ENCODE results near the gene KIF5A.
"Not testable (repeated sequence)": the region's sequence is repeated elsewhere in the genome, so short reads cannot be mapped to it uniquely, and the experiment has no call there.

KIF5A gene

DNA sequence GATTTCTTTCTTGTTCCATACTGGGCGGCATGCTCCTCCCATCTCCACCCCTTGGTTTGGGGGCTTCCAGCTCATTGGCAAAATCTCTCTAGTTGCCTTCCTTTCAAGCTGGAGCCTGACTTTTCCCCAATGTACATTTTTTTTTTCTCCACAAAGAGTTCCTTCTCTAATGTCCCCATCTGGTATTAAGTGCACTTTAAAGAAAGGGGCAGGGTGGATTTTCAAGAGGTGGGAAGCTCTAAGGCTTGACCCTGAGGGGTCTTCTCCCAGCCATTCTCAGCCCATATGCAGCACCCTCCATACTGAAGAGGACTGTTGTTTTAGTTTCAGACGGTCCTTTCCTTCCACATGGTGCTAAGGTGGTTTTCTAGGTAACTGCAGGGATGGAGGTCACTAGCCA, 35.3 kb downstream of the KIF5A start:
- DNase-seq, result no peak

DNA sequence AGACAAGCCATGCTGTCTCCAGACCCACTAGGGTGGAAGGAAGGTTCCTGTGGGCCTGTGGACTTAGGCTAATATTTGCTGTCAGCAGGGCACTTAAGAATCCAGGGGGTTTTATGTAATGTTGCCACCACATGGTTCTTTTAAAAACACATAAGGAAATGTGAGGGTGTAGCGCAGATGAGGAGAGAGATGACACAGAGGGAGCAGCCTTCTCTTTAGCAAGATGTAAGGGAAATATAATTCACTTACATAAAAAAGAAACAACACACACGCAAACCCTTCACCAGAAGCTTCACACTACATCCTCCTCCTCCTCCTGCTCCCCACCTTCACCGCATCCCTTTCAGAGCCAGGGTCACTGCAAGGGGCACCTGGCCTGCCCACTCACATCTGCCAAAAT, 36.3 kb downstream of the KIF5A start:
- no peak for DNase-seq

DNA sequence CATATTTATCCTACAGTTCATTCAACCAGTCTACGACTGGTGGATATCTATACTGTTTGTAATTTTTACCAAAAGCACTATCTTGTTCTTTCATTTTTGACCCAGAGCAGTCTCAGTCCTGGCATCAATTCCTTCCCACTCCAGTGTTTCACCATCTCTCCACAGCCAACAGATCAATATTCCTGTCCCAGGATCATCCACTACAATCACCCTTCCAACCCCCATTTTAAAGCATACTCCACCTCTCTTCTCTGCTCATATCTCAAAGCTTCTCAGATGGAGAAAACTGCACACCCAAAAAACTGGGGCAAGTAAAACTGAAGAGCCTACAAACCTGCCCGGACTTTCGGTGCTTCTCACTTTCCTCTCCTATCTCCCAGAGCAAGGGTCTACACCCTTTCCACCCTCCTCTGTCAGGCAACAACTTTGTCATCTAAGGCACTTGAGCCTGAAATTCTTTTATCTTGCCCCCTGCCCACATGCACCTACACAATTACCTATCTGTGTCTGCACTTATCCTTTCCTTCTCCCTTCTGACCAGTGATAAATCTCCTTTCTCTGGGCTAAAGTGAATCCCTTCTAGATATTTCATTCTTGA, 37.1 kb downstream of the KIF5A start:
- no peak for DNase-seq

DNA sequence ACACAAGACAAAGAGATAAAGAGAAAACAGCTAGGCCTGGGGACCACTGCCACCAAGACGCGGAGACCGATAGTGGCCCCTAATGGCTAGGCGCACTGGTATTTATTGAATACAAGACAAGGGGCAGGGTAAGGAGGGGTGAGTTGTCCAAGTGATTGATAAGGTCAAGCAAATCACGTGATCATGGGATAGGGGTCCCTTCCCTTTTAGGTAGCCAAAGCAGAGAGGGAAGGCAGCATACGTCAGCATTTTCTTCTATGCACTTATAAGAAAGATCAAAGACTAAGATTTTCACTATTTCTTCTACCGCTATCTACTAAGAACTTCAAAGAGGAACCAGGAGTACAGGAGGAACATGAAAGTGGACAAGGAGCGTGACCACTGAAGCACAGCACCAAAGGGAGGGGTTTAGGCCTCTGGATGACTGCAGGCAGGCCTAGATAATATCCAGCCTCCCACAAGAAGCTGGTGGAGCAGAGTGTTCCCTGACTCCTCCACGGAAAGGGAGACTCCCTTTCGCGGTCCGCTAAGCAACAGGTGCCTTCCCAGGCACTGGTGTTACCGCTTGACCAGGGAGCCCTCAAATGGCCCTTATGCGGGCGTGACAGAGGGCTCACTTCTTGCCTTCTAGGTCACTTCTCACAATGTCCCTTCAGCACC, 39.2 kb downstream of the KIF5A start:
- not testable (repeated sequence) for DNase-seq

DNA sequence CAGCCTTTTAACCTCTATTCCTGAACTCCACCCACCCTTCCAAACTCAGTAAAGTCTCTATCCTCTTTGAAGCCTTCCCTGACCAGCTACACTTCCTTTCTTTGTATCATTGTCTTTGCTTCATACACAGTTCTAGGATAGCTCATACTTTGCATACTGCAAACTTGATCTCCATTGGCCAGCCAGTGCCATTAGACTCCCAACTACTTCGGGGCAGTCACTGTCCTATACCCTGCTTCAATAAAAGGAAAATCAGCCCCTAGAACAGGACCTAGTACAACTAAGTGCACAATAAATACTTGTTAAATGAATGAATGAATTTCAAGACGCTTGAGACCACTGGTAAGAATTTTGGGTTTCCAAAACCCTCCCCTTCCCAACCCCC, 40.6 kb downstream of the KIF5A start:
- no peak for DNase-seq

DNA sequence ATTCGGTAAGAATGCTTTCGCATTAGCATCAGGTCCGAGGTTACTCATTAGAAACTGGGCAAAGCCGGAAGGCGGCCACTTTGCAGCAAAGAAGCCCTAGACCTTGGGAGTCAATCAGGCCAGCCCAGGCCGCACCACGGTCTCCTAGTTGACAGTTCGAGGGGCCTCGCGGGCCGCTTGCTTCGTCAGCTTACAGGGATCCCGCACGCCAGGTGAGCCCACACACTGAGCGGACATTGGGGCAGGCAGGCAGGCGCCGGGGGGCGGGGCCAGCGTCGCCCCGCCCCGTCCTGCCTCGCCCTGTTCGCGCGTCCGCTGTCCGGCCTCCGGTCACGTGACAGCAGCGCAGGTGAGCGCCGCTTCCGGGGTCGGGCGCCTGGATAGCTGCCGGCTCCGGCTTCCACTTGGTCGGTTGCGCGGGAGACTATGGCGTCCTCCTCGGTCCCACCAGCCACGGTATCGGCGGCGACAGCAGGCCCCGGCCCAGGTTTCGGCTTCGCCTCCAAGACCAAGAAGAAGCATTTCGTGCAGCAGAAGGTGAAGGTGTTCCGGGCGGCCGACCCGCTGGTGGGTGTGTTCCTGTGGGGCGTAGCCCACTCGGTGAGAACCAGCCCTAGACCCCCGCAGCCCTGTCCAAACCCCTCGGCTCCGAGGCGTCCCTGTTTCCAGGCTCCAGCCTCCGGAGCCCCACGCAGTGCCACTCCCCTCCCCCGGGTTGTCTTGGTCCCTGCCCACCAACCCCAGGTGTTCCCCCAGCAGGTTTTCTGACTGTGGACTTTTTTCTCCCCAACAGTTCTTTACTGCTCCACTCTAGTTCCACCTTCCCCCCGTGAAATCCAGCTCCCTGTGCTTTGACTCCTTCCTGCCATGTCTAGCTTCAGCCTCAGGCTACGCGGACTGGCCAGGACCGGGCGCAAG, 41.3 kb downstream of the KIF5A start, which contains the start of gene PIP4K2C:
TSS of gene PIP4K2C (plus strand) at position 329 of the 918 bp plus-strand sequence. CDS start at position 427, 98 bp downstream.
- peak; percentile 59 to 60 for DNase-seq

DNA sequence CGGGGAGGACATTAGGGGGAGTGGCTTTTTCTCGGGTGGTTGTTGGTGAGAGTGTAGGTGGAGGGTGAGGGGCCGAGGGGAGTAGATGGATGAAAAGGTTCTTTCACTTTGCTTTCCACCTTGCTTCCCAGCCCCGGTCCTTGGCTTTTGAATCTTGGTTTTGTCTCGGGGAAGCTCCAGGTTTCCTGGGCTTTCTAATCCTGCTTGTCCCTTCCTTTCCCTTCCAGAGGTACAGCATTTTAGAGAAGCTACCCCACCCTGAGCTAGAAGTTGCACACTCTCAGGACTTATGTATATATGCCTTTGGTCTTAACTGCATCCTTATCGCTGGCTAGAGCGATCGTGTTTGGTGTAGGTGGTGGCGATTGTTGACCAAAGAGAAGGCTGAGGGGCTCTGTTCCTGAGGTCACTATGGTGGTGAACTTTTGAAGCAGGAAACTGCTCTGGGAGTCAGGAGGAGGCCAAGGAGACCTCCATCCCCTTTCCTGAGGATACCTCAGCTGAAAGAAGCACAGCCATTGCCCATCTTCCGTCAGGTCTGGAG, 42.0 kb downstream of the KIF5A start:
- DNase-seq, result no peak

DNA sequence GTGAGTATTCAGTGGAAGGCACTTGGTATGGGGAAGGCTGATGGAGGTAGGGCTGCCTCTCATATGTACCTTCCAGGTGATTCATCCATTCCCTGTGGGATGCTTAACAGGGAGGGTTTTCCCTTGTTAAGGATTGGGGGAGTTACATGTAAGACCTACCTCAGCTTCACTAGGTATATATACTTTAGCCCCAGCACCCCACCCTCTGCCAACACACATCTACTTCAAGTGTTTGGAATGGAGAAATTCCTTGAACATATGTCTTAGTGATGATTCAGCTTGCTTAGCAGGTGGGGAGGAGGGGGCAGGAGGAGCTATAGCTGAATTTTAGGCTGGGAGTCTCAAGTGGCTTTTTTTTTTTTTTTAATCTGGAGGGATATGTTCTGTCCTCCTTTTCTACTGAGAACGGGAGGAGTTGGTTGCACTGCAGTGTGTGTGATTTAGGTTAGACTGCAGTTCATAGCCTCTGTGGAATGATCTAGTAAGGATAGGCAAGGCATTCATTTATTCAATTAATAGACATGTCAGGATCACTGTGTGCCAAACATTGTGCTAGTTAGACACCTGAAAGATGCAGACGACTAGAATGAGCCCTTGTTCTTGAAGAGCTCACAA, 42.8 kb downstream of the KIF5A start:
- no peak for DNase-seq

DNA sequence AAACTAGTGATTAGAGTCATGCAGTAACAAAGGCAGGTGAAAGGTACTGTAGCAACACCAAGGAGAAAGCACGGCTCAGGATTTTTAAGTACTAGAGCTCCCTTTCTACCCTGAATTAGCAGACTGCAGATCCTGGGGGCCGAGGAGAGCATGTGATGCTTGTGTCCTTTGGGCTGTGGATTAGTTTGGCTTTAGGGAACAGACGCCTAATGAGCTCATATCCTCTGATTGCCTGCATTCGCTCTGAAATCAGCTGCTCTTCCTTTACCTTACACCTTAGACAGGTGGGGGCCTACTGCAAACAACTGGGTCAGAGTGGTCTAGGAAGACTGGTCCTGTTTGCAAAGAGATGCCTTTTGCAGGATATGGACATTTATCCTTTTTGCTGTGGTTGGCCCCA, 43.3 kb downstream of the KIF5A start:
- DNase-seq, result no peak

DNA sequence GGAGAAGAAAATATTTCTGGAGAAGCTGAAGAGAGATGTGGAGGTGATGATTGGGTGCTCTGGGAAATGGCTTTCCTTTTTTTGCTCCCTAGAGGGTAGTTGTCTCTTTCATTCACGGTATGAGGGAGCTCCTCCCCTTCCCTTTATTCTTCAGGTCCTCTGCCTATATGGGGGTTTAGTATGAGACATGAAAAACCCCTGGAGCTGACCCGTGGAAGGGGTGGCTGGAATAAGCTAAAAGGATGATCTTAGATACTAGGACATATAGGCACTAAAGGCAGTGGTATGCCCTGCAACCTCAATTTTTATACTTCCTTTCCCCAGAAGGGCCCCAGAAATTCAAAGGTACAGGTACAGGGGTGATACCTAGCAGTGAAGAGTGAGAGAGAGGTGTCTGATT, 50.6 kb downstream of the KIF5A start:
- DNase-seq, result no peak

DNA sequence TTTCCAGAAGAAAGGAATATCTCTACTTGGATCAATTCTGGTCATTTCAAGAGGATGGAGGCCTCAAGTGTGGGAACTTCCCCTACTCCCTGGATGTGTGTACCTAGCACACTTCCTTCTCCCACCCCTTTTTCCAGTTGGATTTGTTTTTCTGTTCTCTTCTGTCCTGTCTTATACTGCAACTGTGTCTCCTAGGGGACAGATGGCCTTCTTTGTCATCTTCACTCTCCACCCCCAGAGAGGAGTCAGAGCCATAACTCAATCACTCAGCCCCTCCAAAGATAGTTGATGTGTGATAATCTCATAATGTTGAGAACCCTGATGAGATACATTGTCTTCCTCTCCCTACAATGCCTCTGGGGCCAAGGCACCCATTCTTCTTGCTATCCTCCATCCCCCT, 52.7 kb downstream of the KIF5A start:
- no peak for DNase-seq

DNA sequence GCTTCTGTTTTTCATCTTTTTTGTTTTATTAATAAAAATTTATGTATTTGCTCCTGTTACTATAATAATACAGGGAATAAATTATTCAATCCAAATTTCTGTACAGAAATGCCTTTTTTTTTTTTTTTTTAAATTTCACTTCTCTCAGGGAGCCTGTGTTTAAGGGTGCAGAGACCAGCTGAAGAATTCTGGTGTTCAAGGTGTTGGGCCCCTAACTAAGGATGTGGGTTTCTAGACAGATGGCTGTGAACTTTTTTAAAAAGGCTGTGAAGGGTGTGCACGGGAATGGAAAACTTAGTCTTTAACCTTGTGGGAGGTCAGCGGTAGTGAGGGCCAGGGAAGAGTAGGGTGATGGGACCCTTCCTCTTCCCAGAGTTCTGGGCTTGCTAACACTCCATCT, 53.5 kb downstream of the KIF5A start:
- DNase-seq, result no peak

DNA sequence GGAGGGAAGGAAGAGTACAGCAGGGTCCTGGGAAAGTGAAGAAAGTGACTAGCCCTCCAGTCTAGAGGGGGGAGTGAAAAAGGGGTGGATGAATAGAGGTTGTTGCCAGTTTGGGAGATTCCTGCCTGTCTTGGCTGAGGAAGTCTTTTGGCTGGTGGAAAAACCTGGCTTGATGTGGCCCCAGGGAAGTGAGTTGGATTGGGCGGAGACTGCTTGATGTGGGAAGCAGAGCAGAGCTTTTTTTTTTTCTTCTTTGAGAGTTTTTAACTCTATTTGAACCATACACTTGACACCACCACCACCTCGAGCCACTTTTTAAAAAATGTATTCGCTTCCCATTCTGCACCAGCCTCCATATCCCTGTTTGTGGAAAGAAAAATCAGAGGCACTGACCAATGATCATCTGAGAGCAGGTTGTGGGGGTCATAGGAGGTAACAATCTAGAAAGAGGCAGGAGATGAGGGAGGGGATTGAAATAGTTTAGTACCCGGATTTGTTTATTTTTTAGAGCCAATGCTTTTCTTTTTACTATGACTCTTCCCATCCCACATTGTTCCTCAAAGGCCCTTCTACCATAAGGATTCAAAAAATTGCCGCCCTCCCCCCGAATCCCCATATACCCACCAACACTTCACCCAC, 54.1 kb downstream of the KIF5A start:
- DNase-seq, result peak in 1 of 2 donors; percentile 21

DNA sequence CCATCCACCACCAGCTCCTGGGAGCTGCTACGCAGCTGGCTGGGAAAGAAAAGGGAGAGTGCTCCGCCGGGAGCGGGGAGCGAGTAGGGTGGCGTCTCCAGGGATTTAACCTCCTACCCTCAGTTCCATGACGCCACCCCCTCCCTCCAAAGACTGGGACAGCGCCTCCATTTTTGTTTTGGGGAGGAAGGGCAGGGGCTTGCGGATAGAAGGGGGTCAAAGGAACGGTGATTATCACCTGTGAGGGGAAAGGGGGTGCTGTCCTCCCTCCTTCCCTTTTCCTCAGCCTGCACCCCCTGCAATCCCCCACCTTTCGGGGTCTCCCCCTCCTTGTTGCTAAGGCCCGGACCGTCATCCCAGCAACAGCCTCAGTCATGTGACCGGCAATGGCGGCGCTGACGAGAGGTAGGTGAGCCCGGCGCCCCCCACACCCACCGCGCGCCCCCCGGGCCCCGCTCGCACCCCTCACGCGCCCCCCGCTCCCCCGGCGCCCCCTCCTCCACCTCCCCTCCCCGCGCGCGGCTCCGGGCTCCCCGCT, 54.7 kb downstream of the KIF5A start, which contains the start of gene DTX3:
TSS of gene DTX3 (plus strand) at position 371 of the 538 bp plus-strand sequence. CDS start 1,694 bp downstream, outside the sequence.
- no peak for DNase-seq

DNA sequence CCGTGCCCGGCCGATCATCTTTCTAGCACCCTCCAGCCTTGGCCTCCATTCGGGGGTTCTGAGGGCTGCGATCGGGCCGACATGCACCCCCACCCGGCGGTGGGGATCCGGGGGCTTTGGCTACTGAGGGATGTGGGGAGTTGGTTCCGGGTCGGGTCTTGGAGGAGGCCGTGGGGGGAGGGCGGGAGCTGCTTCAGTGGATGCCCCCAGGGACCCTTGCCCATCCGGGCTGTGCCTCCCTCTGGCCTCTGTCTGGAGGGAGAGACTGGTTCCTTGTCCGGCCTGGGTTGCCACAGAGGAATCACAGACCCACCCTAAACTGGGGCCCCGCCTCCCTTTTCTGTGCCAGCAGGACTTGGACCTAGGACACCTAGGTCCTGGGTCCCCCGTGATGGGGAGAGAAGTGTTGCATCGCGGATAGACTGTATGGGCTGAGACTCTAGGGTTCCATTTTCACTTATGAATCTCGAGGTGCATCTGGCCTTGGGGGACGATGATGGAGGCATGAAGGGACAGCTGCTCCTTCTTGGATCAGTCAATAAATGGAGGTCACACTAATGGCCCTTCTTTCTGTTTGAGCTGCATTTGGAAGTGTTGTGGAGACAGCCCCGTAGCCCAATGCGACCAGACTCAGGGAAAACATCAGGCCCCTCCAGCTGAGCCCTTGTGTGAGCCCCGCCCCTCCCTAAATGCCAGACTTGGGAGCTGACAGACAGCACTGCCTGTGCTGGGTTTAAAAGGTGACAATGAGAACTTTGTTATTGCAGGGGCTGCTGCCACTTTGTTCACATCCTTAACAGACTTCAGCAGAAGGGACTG, 55.4 kb downstream of the KIF5A start:
- no peak for DNase-seq

DNA sequence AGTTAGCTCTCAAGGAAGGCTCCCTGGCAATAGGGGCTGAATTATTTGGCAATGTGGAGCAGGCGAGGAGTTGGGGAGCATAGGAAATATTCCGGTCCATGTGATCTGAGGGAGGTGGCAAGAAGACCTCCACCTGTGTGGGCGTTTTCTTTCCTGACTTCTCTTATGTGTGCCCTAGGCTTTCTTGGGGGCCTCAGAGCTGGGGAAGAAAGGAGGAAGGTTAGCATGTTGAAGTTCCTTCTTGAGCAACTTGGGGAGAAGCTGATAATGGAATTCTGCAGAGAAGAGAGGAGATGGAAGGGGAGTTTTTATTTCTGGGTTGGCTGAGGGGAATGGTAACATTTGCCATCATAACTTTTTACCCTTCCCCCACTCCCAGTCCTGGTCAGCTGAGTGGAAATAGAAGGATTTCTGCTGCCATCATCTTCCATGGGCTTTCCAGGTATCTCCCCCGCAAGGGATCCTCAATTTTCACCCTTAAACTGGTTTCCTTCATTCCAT, 56.0 kb downstream of the KIF5A start:
- no peak for DNase-seq

DNA sequence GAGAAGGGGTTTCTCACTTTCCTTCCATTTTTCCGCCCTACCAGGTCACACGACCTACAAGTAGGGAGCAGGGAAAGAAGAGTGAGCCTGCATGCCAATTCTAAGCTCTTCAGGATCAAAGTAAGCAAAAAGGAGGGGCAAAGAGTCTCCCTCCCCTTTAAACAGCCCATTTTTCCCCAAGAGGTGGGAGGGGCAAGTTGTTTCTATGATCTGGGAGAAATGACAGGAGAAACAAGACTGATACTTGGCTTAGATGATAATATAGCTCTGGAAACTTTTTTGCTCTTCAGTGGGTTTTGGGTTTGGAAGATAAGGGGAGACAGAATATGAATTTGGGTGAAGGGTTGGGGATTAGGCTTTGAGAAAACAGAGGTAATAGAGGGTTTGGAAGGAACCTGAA, 56.6 kb downstream of the KIF5A start:
- DNase-seq, result no peak

DNA sequence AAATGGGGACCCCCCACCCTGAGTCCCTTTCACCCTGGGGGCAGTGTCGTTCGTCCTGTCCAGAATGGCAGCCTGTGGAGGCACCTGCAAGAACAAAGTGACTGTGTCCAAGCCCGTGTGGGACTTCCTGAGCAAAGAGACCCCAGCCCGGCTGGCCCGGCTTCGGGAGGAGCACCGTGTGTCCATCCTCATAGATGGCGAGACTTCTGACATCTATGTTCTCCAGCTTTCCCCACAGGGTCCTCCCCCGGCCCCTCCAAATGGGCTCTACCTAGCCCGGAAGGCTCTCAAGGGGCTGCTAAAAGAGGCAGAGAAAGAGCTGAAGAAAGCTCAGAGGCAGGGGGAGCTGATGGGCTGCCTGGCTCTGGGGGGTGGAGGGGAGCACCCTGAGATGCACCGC, 57.0 kb downstream of the KIF5A start:
- DNase-seq, result no peak

DNA sequence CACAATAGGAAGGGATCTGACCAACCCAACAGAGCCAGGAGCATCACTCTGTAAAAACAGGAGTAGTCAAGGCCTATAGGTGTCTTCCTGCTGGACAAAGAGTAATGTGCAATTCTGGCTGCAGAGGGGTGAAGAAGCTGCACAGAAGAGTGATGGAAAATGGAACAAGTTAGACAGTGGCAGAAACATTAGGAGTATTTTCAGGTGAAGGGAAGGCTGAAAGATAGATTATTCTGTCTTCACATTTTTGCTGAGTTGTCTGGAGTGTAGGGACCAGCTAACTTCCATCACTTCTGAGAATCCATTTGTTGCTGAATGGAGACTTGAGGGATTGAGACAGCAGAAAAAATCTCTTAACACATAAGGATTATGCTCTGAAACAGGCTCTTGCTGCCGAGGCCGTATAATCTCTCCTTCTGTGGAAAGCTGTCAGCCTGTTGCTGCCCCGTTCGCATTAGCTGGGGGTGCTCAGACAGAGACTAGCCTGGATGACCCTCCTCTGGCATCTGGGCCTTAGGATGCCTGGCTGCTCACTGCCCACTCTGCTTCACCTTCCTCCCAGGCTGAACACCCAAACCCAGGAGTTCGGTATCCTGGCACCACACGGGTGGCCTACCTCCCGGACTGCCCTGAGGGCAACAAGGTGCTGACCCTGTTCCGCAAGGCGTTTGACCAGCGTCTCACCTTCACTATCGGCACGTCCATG, 58.3 kb downstream of the KIF5A start:
- DNase-seq, result no peak

DNA sequence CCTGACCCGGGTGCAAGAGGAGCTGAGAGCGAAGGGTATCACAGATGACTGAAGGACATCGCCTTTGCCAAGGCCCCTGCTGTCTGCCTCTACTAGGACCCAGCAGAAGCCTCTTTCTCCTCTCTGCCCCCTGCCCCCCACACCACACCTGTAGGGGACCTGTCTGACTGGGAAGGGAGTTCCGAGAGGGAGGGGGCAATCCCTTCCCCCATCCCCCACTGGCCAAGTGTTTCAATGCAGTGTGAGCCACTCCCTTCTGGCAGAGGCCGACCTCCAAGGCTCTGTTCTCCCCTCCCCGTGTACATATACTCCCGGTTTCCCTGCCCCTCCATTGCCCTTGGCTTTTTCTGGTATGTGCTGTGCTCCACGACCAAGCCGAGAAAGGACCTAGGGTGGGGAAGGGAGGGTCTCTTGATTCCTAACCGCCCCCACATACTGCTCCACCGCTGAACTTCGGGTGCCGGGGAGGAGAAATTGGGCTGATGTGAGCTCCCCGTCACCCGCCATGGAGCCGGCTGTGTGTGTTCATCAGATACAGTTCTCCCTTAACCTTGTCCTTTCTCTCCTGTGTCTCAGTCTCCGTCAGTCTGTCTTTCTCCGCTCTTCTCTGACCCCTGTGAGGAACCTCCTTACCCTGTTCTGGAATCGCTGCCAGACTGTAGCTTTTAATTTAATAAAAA, 59.4 kb downstream of the KIF5A start:
- no peak for DNase-seq
